HG03095 (cell line): Measurements from ENCODE around the gene FAM131C.

Experiments used
- ATAC-seq: cut with Tn5 transposase; IDR thresholded peaks from one replicate; pipeline ENCODE4 v1.9.1; 2021; ENCODE audit warnings: moderate library complexity; ENCODE audit not compliant: unreplicated experiment

The FAM131C gene

GRCh38 chr1:16073490-16074119, at the start of gene FAM131C:
Gene FAM131C, minus strand, starts transcription at chr1:16073651. Its CDS starts 209 bp downstream, at chr1:16073442.
- no peak for ATAC-seq

GRCh38 chr1:16122916-16123315, 49.5 kb upstream of the FAM131C start:
- ATAC-seq, result no peak

- no peak for ATAC-seq
Measured at GRCh38 chr1:16122350-16122881, 49.0 kb upstream of the FAM131C start.

GRCh38 chr1:16120940-16121410, 47.5 kb upstream of the FAM131C start:
- no peak for ATAC-seq

GRCh38 chr1:16120407-16120806, 47.0 kb upstream of the FAM131C start:
- no peak for ATAC-seq

GRCh38 chr1:16119926-16120325, 46.5 kb upstream of the FAM131C start:
- ATAC-seq, result no peak

GRCh38 chr1:16119504-16119903, 46.1 kb upstream of the FAM131C start:
- no peak for ATAC-seq

- no peak for ATAC-seq
Measured at GRCh38 chr1:16118706-16119105, 45.3 kb upstream of the FAM131C start.

GRCh38 chr1:16117936-16118335, 44.5 kb upstream of the FAM131C start:
- ATAC-seq, result no peak

GRCh38 chr1:16117369-16117768, 43.9 kb upstream of the FAM131C start:
- no peak for ATAC-seq

- no peak for ATAC-seq
Measured at GRCh38 chr1:16116625-16117024, 43.2 kb upstream of the FAM131C start.

GRCh38 chr1:16116002-16116401, 42.6 kb upstream of the FAM131C start:
- no peak for ATAC-seq

GRCh38 chr1:16115468-16115983, 42.1 kb upstream of the FAM131C start:
- no peak for ATAC-seq

GRCh38 chr1:16114527-16115467, 41.3 kb upstream of the FAM131C start:
- ATAC-seq, result no peak

GRCh38 chr1:16112596-16113555, 39.4 kb upstream of the FAM131C start:
- no peak for ATAC-seq

GRCh38 chr1:16111771-16112595, 38.5 kb upstream of the FAM131C start:
- ATAC-seq, result no peak

- no peak for ATAC-seq
Measured at GRCh38 chr1:16110884-16111283, 37.4 kb upstream of the FAM131C start.

- ATAC-seq, result no peak
Measured at GRCh38 chr1:16110456-16110855, 37.0 kb upstream of the FAM131C start.

- ATAC-seq, result no peak
Measured at GRCh38 chr1:16109571-16109970, 36.1 kb upstream of the FAM131C start.
